AG10803 (cell line): ENCODE data around the gene CTAG1B.

Experiments used
- DNase-seq: peaks from one replicate; pipeline ENCODE4 v3.0.0; 2010; ENCODE audit warnings: low read depth
- H3K4me3 ChIP-seq: 2 replicates; pipeline ENCODE4 v1.5.1; 2011; ENCODE audit warnings: mild to moderate bottlenecking, low read length, control low read depth
- TF ChIP-seq, protein P1 (sequence below): conservative IDR thresholded peaks from 2 replicates; pipeline ENCODE4 v1.5.1; 2011; ENCODE audit warnings: mild to moderate bottlenecking, low read length, control low read depth, inconsistent platforms

Gene CTAG1B

DNA sequence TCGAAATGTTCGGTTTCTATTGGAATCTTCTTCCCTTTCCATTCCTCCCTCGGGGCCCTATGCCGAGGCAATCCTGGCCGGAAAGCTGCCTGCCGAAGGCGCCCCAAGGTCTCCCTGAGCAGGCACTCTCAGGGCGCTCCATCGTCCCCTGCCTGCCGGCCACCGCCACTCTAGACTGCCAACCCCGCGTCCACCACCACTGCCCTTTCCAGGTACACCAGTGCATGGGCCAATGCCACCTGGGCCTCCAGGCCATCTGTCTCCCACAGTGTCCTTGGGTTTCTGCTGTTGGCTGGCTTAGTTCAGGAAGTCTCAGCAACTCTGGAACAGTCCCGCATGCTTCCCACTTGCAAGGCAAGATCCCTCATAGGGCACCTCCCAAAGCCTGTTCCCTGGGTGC lies 19.6 kb downstream of the CTAG1B start:
- no peak overlapping the region for H3K4me3 ChIP-seq
- TF ChIP-seq, protein P1, sequence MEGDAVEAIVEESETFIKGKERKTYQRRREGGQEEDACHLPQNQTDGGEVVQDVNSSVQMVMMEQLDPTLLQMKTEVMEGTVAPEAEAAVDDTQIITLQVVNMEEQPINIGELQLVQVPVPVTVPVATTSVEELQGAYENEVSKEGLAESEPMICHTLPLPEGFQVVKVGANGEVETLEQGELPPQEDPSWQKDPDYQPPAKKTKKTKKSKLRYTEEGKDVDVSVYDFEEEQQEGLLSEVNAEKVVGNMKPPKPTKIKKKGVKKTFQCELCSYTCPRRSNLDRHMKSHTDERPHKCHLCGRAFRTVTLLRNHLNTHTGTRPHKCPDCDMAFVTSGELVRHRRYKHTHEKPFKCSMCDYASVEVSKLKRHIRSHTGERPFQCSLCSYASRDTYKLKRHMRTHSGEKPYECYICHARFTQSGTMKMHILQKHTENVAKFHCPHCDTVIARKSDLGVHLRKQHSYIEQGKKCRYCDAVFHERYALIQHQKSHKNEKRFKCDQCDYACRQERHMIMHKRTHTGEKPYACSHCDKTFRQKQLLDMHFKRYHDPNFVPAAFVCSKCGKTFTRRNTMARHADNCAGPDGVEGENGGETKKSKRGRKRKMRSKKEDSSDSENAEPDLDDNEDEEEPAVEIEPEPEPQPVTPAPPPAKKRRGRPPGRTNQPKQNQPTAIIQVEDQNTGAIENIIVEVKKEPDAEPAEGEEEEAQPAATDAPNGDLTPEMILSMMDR = no peak
- DNase-seq = no peak

DNA sequence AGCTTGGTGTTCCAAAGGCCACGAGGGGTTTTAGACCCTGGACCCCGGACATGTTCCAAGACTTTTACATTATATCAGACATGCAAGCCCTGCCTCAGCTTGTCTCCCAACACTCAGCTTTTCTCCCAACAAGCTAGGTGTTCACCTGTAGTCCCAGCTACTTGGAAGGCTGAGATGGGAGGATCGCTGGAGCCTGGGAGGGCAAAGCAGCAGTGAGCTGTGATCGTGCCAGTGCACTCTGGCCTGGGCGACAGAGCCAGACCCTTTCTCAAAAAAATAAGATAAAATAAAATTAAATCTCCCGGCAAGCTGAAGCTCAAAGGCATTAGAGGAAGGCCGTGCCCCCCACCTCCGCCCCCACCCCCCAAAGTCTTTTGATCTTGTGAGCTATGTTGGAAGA lies 20.4 kb downstream of the CTAG1B start:
- H3K4me3 ChIP-seq = no peak overlapping the region
- DNase-seq = no peak
- TF ChIP-seq, protein P1 = no peak

GRCh38 chrX:154597221-154597620 lies 21.9 kb downstream of the CTAG1B start:
- no peak for DNase-seq
- H3K4me3 ChIP-seq = no peak overlapping the region
- TF ChIP-seq, protein P1 = no peak

DNA sequence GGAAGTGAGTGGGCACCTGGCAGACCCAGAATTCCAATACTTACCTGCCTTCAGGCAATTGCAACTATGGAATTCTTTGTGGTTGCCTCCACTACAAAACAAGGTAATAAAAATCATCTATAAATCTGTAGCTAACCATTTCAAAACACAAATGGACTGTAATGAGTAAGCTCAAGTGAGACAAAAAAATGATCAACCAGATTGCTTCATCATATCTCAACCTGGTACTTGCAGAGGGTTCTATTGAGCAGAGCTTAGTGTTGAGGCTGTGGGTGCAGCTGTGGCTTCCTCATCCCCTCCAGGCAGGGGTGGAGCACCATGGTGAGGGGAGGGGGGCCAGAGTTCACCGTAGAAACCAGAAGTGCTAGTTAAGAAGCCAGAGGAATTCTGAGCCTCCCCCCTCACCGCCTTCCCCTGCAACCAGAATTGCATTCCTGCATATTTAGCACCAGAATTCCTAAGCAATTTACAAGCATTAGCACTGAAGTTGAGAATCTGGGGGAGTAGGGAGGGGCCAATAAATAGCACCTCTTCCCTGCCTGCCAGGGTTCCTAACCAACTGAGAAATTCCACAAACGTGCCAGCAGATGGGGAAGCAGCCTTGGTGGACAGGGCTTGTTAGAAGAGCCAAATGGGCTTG lies 22.7 kb downstream of the CTAG1B start:
- DNase-seq = peak; percentile 94
- H3K4me3 ChIP-seq = no peak overlapping the region
- TF ChIP-seq, protein P1 = peak; percentile 31

GRCh38 chrX:154595559-154596249 lies 23.4 kb downstream of the CTAG1B start:
- DNase-seq = peak; percentile 38
- TF ChIP-seq, protein P1 = no peak
- H3K4me3 ChIP-seq = no peak overlapping the region

GRCh38 chrX:154594491-154594890 lies 24.6 kb downstream of the CTAG1B start:
- DNase-seq = no peak
- TF ChIP-seq, protein P1 = no peak
- H3K4me3 ChIP-seq = no peak overlapping the region

DNA sequence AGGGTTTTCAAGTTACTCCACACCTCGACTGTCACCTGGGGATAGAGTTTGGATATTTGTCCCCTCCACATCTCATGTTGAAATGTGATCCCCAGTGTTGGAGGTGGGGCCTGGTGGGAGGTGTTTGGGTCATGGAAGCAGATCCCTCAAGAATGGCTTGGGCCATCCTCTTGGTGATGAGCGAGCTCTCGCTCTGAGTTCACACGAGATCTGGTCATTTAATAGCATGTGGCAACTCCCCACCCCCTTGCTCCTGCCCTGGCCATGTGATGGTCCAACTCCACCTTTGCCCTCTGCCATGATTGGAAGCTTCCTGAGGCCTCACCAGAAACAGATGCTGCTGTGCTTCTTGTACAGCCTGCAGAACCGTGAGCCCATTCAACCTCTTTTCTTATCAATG lies 25.9 kb downstream of the CTAG1B start:
- no peak overlapping the region for H3K4me3 ChIP-seq
- TF ChIP-seq, protein P1 = no peak
- DNase-seq = no peak
